GM21423 (cell line): ENCODE measurements around the gene OSBPL5.

Experiments
- ATAC-seq: cut with Tn5 transposase; IDR thresholded peaks from one replicate; pipeline ENCODE4 v1.9.1; 2021; ENCODE audit warnings: mild to moderate bottlenecking, moderate library complexity; ENCODE audit not compliant: unreplicated experiment

Gene OSBPL5

GRCh38 chr11:3164138-3164551 lies 965 bp downstream of the OSBPL5 start:
- ATAC-seq, result no peak

GRCh38 chr11:3163241-3163981 lies 1.7 kb downstream of the OSBPL5 start:
- ATAC-seq, result no peak

- ATAC-seq, result no peak
Observed at GRCh38 chr11:3162410-3163240, 2.5 kb downstream of the OSBPL5 start.

- ATAC-seq, result no peak
Observed at GRCh38 chr11:3161720-3162409, 3.2 kb downstream of the OSBPL5 start.

GRCh38 chr11:3161309-3161708 lies 3.8 kb downstream of the OSBPL5 start:
- ATAC-seq, result no peak

- no peak for ATAC-seq
Observed at GRCh38 chr11:3160252-3161031, 4.7 kb downstream of the OSBPL5 start.

- no peak for ATAC-seq
Observed at GRCh38 chr11:3159296-3160190, 5.6 kb downstream of the OSBPL5 start.

- ATAC-seq, result no peak
Observed at GRCh38 chr11:3158821-3159220, 6.3 kb downstream of the OSBPL5 start.

- ATAC-seq, result no peak
Observed at GRCh38 chr11:3158131-3158591, 6.9 kb downstream of the OSBPL5 start.

- ATAC-seq, result no peak
Observed at GRCh38 chr11:3157381-3158130, 7.6 kb downstream of the OSBPL5 start.

GRCh38 chr11:3156661-3157311 lies 8.3 kb downstream of the OSBPL5 start:
- ATAC-seq, result no peak

GRCh38 chr11:3156282-3156660 lies 8.8 kb downstream of the OSBPL5 start:
- no peak for ATAC-seq

- no peak for ATAC-seq
Observed at GRCh38 chr11:3155691-3156258, 9.3 kb downstream of the OSBPL5 start.

- no peak for ATAC-seq
Observed at GRCh38 chr11:3155216-3155615, 9.9 kb downstream of the OSBPL5 start.

- no peak for ATAC-seq
Observed at GRCh38 chr11:3154001-3154599, 11.0 kb downstream of the OSBPL5 start.

GRCh38 chr11:3153291-3153861 lies 11.7 kb downstream of the OSBPL5 start:
- no peak for ATAC-seq

- ATAC-seq, result no peak
Observed at GRCh38 chr11:3152471-3153110, 12.5 kb downstream of the OSBPL5 start.
